Measurements from ENCODE around the gene SPPL2A. TPM values are rescaled to one million over a fixed set of nuclear protein-coding genes. Genes with fewer than 3 reads are reported as not detected.
A peak's percentile ranks its signal among the peaks of the same experiment; 100 is the strongest.

Gene SPPL2A
- total and polyA plus RNA-seq, 9 of the 15 experiments (the other 6 are each of a cell fraction or from before 2014, with no cell fraction given), result 9.8 to 66.1 (median 38.0) TPM

DNA sequence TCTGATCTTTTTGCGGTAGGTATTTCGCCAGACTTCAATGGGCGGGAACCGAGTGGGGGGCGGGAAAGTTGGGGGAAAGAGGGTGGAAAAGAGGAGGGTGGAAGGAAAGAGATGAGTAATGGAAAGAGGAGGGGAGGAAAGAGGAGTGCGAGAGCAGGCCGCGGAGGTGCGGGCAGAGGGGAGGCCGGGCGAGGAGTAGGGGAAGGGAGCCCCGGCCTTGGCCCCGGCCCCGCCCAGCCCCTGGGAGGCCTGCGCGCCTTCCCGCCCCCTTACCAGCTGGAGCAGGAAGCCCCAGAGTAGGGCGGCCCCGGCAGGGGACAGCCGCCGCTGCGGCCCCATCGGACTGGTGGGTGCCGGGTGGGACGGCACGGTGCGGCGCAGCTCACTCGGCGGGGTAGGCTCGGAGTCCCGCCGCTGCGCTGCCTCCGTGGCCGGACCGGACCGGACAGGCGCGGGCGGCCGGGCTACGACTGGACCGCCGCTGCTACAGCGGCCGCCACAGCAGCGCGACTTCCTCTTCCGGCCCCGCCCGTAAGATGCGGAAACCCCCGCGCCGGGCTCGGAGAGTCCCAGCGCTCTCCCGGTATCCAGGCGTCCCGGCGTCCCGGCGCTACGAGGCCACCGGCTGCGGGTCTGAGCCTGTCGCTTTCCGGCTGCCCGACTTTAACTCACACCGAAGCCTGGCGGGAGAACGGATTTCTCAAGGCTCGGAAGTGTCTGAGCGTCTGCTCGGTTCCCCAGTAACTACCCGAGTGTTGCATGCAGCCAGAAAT lies at the start of gene SPPL2A (continued):
- TF ChIP-seq E2F6 (IDR thresholded peaks at IDR 0.05; ENCODE audit: borderline replicate concordance in 1 of 2, extremely low read depth in 1 of 2, insufficient read depth in 1 of 2, insufficient read length in 1 of 2, low read depth in 1 of 2, low read length in 1 of 2, poor library complexity in 1 of 2, severe bottlenecking in 1 of 2) (peak in 1 of 2 experiments; percentile 14), KLF1 (tag; IDR thresholded peaks at IDR 0.05) (peak; percentile 82), SNIP1 (IDR thresholded peaks at IDR 0.05; ENCODE audit: low read depth) (no peak), XRCC3 (IDR thresholded peaks at IDR 0.05) (no peak), BHLHE40 (IDR thresholded peaks at IDR 0.05; ENCODE audit: low read length) (no peak), POLR2AphosphoS2 (IDR thresholded peaks at IDR 0.05; ENCODE audit: low read length) (peak; percentile 48; the same call in 1 of the 2 replicates), POLR2H (tag; IDR thresholded peaks at IDR 0.05; ENCODE audit: low read depth) (peak; percentile 88), THRAP3 (IDR thresholded peaks at IDR 0.05; ENCODE audit: borderline replicate concordance) (no peak), COPS2 (conservative IDR thresholded peaks at IDR 0.05) (no peak), ZNF282 (CRISPR knock-in tag; IDR thresholded peaks at IDR 0.05) (no peak), RFX5 (IDR thresholded peaks at IDR 0.05; ENCODE audit: low read depth, low read length) (no peak), CHD2 (IDR thresholded peaks at IDR 0.05; ENCODE audit: low read depth, low read length) (no peak), ZNF12 (CRISPR knock-in tag; IDR thresholded peaks at IDR 0.05) (no peak), MCM2 (IDR thresholded peaks at IDR 0.05; ENCODE audit: low read depth) (no peak), ZNF311 (CRISPR knock-in tag; IDR thresholded peaks at IDR 0.05) (no peak), ZNF717 (CRISPR knock-in tag; IDR thresholded peaks at IDR 0.05) (no peak), ZNF316 (IDR thresholded peaks at IDR 0.05) (peak; percentile 90), MYNN (IDR thresholded peaks at IDR 0.05) (no peak; the same call in none of the 2 replicates), MYNN (CRISPR knock-in tag; IDR thresholded peaks at IDR 0.05) (no peak), LEF1 (IDR thresholded peaks at IDR 0.05) (peak; percentile 87)
- TF ChIP-seq, protein P1, sequence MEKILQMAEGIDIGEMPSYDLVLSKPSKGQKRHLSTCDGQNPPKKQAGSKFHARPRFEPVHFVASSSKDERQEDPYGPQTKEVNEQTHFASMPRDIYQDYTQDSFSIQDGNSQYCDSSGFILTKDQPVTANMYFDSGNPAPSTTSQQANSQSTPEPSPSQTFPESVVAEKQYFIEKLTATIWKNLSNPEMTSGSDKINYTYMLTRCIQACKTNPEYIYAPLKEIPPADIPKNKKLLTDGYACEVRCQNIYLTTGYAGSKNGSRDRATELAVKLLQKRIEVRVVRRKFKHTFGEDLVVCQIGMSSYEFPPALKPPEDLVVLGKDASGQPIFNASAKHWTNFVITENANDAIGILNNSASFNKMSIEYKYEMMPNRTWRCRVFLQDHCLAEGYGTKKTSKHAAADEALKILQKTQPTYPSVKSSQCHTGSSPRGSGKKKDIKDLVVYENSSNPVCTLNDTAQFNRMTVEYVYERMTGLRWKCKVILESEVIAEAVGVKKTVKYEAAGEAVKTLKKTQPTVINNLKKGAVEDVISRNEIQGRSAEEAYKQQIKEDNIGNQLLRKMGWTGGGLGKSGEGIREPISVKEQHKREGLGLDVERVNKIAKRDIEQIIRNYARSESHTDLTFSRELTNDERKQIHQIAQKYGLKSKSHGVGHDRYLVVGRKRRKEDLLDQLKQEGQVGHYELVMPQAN (IDR thresholded peaks at IDR 0.05; ENCODE audit: borderline replicate concordance), result peak; percentile 73
- TF ChIP-seq, protein P2, sequence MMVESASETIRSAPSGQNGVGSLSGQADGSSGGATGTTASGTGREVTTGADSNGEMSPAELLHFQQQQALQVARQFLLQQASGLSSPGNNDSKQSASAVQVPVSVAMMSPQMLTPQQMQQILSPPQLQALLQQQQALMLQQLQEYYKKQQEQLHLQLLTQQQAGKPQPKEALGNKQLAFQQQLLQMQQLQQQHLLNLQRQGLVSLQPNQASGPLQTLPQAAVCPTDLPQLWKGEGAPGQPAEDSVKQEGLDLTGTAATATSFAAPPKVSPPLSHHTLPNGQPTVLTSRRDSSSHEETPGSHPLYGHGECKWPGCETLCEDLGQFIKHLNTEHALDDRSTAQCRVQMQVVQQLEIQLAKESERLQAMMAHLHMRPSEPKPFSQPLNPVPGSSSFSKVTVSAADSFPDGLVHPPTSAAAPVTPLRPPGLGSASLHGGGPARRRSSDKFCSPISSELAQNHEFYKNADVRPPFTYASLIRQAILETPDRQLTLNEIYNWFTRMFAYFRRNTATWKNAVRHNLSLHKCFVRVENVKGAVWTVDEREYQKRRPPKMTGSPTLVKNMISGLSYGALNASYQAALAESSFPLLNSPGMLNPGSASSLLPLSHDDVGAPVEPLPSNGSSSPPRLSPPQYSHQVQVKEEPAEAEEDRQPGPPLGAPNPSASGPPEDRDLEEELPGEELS (CRISPR knock-in tag; IDR thresholded peaks at IDR 0.05; ENCODE audit: borderline replicate concordance), result no peak
- TF ChIP-seq, protein P3, sequence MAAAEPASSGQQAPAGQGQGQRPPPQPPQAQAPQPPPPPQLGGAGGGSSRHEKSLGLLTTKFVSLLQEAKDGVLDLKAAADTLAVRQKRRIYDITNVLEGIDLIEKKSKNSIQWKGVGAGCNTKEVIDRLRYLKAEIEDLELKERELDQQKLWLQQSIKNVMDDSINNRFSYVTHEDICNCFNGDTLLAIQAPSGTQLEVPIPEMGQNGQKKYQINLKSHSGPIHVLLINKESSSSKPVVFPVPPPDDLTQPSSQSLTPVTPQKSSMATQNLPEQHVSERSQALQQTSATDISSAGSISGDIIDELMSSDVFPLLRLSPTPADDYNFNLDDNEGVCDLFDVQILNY (CRISPR knock-in tag; IDR thresholded peaks at IDR 0.05), result no peak
- TF ChIP-seq, protein P4, sequence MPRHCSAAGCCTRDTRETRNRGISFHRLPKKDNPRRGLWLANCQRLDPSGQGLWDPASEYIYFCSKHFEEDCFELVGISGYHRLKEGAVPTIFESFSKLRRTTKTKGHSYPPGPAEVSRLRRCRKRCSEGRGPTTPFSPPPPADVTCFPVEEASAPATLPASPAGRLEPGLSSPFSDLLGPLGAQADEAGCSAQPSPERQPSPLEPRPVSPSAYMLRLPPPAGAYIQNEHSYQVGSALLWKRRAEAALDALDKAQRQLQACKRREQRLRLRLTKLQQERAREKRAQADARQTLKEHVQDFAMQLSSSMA (CRISPR knock-in tag; IDR thresholded peaks at IDR 0.05), result no peak
